Measurements from ENCODE around the gene COL5A1.

The COL5A1 gene

DNA sequence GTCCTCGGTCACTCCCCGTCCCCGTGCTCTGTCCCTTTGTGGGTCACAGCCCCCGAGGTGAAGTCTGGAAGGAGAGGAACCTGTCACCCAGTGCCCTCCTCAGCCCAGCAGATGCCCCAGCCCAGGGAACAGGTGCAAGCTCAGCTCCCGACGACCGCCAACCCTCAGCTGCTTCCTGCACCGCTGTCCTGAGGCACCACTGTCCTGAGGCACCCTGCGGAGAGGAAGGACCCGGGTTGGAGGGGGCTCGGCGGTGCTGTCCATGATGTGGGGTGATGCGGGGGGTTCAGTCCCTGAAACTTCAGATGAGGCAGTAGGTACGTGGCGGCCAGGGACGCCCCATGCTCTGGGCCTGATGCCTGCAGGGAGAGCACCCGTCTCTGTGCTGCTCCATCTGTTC, 81.4 kb downstream of the COL5A1 start:
- DNase-seq (ENCODE audit: low read depth), result no peak
- H3K4me3 ChIP-seq (ENCODE audit: low read length), result no peak overlapping the region
- TF ChIP-seq, protein P1, sequence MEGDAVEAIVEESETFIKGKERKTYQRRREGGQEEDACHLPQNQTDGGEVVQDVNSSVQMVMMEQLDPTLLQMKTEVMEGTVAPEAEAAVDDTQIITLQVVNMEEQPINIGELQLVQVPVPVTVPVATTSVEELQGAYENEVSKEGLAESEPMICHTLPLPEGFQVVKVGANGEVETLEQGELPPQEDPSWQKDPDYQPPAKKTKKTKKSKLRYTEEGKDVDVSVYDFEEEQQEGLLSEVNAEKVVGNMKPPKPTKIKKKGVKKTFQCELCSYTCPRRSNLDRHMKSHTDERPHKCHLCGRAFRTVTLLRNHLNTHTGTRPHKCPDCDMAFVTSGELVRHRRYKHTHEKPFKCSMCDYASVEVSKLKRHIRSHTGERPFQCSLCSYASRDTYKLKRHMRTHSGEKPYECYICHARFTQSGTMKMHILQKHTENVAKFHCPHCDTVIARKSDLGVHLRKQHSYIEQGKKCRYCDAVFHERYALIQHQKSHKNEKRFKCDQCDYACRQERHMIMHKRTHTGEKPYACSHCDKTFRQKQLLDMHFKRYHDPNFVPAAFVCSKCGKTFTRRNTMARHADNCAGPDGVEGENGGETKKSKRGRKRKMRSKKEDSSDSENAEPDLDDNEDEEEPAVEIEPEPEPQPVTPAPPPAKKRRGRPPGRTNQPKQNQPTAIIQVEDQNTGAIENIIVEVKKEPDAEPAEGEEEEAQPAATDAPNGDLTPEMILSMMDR (IDR thresholded peaks at IDR 0.05; ENCODE audit: insufficient read depth, low read depth, low read length, missing control alignments), result no peak

DNA sequence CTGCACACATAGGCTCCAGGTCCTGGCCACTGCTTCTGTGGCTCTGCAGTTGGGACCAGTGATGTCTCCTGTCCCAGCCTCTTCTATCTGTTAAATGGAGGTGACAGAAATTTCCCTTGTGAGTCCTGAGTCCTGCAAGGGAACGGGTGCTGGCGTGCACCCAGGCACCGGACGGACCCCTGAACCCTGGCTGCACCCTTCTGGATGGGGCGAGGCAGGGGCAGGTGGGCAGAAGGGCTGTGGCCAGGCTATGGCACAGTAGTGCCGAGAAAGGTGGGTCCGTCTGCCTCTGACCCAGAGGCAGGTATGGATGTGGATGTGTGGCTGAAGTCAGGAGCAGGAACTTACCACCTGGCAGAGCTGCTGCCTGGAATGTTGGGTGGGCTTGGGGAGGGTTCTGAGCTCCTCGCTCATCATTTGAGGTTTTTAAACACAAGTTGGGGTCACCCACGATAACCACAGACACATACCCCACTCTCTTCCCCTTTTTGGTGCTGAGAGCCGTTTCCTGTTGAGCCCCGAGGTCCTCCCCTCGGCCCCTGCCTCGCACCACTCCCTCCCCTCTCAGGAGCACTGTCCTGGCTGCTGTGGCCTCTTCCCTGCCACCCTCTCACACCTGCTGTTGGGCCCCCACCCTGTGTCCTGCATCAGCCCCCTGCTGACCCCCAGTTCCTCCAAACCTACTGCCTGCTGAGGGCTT, 82.0 kb downstream of the COL5A1 start:
- no peak overlapping the region for H3K4me3 ChIP-seq (ENCODE audit: low read length)
- DNase-seq (ENCODE audit: low read depth), result no peak
- TF ChIP-seq, protein P1 (IDR thresholded peaks at IDR 0.05; ENCODE audit: insufficient read depth, low read depth, low read length, missing control alignments), result no peak

DNA sequence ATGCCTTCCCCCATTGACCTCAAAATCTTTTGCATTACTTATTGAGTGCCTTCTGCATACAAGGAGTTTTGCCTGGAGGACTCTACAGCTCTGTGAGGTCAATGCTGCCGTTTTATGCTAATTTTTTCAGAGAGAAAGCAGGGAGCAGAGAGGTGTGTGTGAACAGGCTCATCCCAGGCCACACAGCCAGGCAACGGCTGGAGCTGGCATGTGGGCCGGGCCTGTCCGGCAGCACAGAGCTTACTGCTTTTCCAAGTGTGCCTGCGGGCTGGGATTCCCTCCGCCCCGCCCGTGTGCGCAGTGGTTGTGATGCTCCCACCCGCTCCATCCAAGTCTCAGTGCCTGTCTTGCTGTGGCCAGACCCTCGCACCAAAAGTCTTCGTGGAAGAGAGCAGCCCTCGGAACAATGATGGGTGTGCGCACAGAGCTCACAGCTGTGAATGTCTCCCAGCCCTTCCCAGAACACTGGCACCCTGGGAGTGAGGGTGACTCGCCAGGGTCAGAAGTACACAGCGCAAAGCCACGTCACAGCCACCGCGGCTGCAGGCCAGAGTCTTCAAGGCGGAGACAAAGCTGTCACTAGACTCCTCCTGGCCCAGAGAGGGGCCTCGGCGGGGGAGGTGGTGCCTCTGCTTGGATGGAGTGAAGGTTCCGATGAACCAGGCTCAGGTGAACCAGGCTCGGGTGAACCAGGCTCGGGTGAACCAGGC, 82.8 kb downstream of the COL5A1 start:
- DNase-seq (ENCODE audit: low read depth), result no peak
- no peak overlapping the region for H3K4me3 ChIP-seq (ENCODE audit: low read length)
- TF ChIP-seq, protein P1 (IDR thresholded peaks at IDR 0.05; ENCODE audit: insufficient read depth, low read depth, low read length, missing control alignments), result no peak

DNA sequence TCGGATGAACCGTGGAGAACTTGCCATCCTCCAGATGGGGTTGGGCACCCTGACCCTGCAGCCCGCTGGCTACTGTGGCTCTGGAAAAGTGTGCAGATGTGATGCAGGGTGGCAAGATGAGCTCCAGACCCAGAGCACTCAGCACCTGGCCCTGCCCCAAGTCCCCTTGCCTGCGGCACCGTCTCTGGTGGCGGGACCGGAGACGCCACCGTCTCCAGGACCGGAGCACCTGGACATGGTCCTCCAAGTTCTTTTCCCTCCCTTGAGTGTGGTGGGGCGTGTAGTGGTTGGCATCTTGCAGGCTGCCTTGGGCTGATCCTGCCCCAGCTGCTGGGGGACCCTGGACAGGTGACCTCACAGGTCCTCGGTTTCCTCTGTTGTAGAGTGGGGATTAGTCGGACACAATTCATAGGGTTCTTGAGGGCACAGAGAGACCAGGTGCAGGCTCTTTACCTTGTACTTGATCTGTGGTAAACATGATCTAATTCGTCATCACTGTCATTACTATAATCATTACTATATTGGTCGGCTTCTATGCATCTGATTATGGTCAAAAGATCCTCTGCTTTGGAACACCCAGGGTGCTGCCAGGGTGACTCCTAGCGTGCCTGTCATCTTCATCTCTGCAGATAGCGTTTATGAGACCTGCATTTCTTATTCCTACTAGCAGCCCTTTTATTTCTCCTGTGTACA, 83.5 kb downstream of the COL5A1 start:
- DNase-seq (ENCODE audit: low read depth), result no peak
- no peak overlapping the region for H3K4me3 ChIP-seq (ENCODE audit: low read length)
- TF ChIP-seq, protein P1 (IDR thresholded peaks at IDR 0.05; ENCODE audit: insufficient read depth, low read depth, low read length, missing control alignments), result no peak

DNA sequence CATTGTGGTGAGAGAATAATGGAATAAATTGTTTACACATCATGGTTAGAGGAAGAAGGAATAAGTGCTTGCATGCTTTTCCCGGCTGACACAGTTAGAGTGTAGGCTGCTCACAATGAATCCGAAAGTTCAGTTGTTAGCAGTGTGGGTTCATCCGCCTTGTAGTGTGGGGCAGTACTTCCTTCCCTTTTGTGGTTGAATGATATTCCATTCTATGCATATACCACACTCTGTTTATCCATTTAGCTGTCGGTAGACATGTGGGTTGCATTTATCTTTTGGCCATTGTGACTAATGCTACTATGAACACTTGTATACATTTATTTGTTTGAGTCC, 84.0 kb downstream of the COL5A1 start:
- TF ChIP-seq, protein P1 (IDR thresholded peaks at IDR 0.05; ENCODE audit: insufficient read depth, low read depth, low read length, missing control alignments), result no peak
- no peak for DNase-seq (ENCODE audit: low read depth)
- no peak overlapping the region for H3K4me3 ChIP-seq (ENCODE audit: low read length)

DNA sequence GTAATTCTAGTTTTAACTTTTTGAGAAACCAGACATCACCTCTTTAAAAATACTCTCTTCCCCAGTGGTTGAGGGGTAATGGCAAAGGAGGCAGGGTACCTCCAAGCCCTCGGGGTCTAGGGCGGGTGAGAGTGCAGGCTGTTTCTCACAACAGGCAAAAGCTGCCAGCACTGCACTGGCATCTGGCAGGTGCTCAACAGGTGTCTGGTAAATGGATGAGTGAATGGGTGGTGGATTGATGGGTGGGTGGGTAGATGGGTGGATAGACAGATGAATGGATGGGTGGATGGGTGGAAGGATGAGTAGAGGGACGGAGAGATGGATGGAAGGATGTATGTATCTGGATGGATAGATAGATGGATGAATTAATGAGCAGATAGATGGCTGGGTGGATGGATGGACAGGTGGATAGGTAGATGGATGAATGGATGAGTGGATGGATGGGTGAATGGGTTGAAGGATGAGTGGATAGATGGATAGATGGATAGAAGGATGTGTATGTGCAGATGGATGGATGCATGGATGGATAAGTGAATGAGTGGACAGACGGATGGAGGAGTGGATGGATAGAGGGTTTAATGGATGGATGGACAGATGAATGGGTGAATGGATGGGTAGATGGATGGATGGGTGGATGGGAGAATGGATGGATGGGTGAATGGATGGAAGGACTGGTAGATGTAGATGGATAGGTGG, 84.6 kb downstream of the COL5A1 start:
- no peak for DNase-seq (ENCODE audit: low read depth)
- TF ChIP-seq, protein P1 (IDR thresholded peaks at IDR 0.05; ENCODE audit: insufficient read depth, low read depth, low read length, missing control alignments), result no peak
- no peak overlapping the region for H3K4me3 ChIP-seq (ENCODE audit: low read length)
